ENCODE measurements around the gene RIBC2.

Gene RIBC2

GRCh38 chr22:45475851-45476514 is 62.5 kb downstream of the RIBC2 start:
- DNase-seq: no peak

GRCh38 chr22:45476814-45477213 is 63.3 kb downstream of the RIBC2 start:
- DNase-seq: no peak

- DNase-seq: no peak
These were observed 64.0 kb downstream of the RIBC2 start for GRCh38 chr22:45477366-45478107.

- DNase-seq: no peak
These were observed 64.7 kb downstream of the RIBC2 start for GRCh38 chr22:45478108-45478771.

GRCh38 chr22:45480717-45481116 is 67.2 kb downstream of the RIBC2 start:
- no peak for DNase-seq

GRCh38 chr22:45481661-45482060 is 68.2 kb downstream of the RIBC2 start:
- DNase-seq: no peak

All from MV-4-11 (cell line).